Measurements from ENCODE around the gene ANKS1B. TPM values are rescaled to one million over a fixed set of nuclear protein-coding genes. Genes with fewer than 3 reads are reported as not detected.

Gene ANKS1B
- polyA plus RNA-seq, 3 donors, result not detected

- Histone ChIP-seq H3K4me1 (ENCODE audit: control insufficient read depth in 1 of 2, insufficient read depth in 2 of 2, low read length in 2 of 2) (no peaks in the 10 kb centered on the region), H3K4me3 (replicated peaks in 1 of 3; ENCODE audit: low read depth in 2 of 3, low read length in 3 of 3) (no peak overlapping the region), H3K9ac (ENCODE audit: insufficient read depth, low read length, poor library complexity, severe bottlenecking) (no peak overlapping the region), H3K9me3 (replicated peaks in 1 of 2; ENCODE audit: control insufficient read depth in 1 of 2, insufficient read depth in 1 of 2, low read length in 2 of 2) (peaks cover 0 to 2% of the 10 kb centered on the region in 2 donors), H4K20me1 (ENCODE audit: insufficient read depth, low read length) (no peaks in the 10 kb centered on the region), H3K27ac (ENCODE audit: low read depth in 1 of 2, low read length in 2 of 2) (no peak overlapping the region), H3K4me2 (replicated peaks; ENCODE audit: extremely low read depth, low read length, poor library complexity, severe bottlenecking) (no peak overlapping the region), H3K27me3 (ENCODE audit: control insufficient read depth in 2 of 2, insufficient read depth in 2 of 2, low read length in 2 of 2) (no peaks in the 10 kb centered on the region), H3K79me2 (ENCODE audit: insufficient read depth, low read length) (no peaks in the 10 kb centered on the region), H2AFZ (ENCODE audit: insufficient read depth, low read depth, low read length, poor library complexity, severe bottlenecking) (no peak overlapping the region), H3K36me3 (replicated peaks in 1 of 2; ENCODE audit: control insufficient read depth in 1 of 2, insufficient read depth in 2 of 2, low read length in 2 of 2) (no peaks in the 10 kb centered on the region)
- Mint-ChIP-seq H3K9me3 (peaks cover 0 to 7% (median 3%) of the 10 kb centered on the region in 7 donors), H3K4me1 (no peaks in the 10 kb centered on the region), H3K27me3 (ENCODE audit: low read depth in 3 of 3) (no peaks in the 10 kb centered on the region), H3K4me3 (no peak overlapping the region), H3K36me3 (no peaks in the 10 kb centered on the region), H3K27ac (no peak overlapping the region)
- no peak for DNase-seq
- intact Hi-C loops (cut with micrococcal nuclease), result no loop called here
- WGBS (ENCODE audit: insufficient coverage), result 100% methylated on average over 1 of the region's 2 CpGs
- no peak for TF ChIP-seq CTCF (IDR thresholded peaks at IDR 0.05)
These were observed 454.8 kb downstream of the ANKS1B start for GRCh38 chr12:99529966-99530365.

- Histone ChIP-seq H3K4me2 (replicated peaks; ENCODE audit: extremely low read depth, low read length, poor library complexity, severe bottlenecking) (no peak overlapping the region), H3K4me1 (ENCODE audit: control insufficient read depth in 1 of 2, insufficient read depth in 2 of 2, low read length in 2 of 2) (no peaks in the 10 kb centered on the region), H3K36me3 (replicated peaks in 1 of 2; ENCODE audit: control insufficient read depth in 1 of 2, insufficient read depth in 2 of 2, low read length in 2 of 2) (no peaks in the 10 kb centered on the region), H3K9ac (ENCODE audit: insufficient read depth, low read length, poor library complexity, severe bottlenecking) (no peak overlapping the region), H3K27ac (ENCODE audit: low read depth in 1 of 2, low read length in 2 of 2) (no peak overlapping the region), H3K9me3 (replicated peaks in 1 of 2; ENCODE audit: control insufficient read depth in 1 of 2, insufficient read depth in 1 of 2, low read length in 2 of 2) (peaks cover 0 to 4% of the 10 kb centered on the region in 2 donors), H3K79me2 (ENCODE audit: insufficient read depth, low read length) (no peaks in the 10 kb centered on the region), H2AFZ (ENCODE audit: insufficient read depth, low read depth, low read length, poor library complexity, severe bottlenecking) (no peak overlapping the region), H3K27me3 (ENCODE audit: control insufficient read depth in 2 of 2, insufficient read depth in 2 of 2, low read length in 2 of 2) (no peaks in the 10 kb centered on the region), H4K20me1 (ENCODE audit: insufficient read depth, low read length) (no peaks in the 10 kb centered on the region), H3K4me3 (replicated peaks in 1 of 3; ENCODE audit: low read depth in 2 of 3, low read length in 3 of 3) (no peak overlapping the region)
- no peak for TF ChIP-seq CTCF (IDR thresholded peaks at IDR 0.05)
- DNase-seq, result no peak
- H3K36me3 Mint-ChIP-seq, result no peaks in the 10 kb centered on the region
- H3K9me3 Mint-ChIP-seq, result peaks cover 0 to 13% (median 5%) of the 10 kb centered on the region in 7 donors
- no peak overlapping the region for H3K4me3 Mint-ChIP-seq
- no peaks in the 10 kb centered on the region for H3K27me3 Mint-ChIP-seq (ENCODE audit: low read depth in 3 of 3)
- H3K27ac Mint-ChIP-seq, result no peak overlapping the region
- H3K4me1 Mint-ChIP-seq, result no peaks in the 10 kb centered on the region
- intact Hi-C loops (cut with micrococcal nuclease), result no loop called here
These were observed 456.3 kb downstream of the ANKS1B start for GRCh38 chr12:99528478-99528877.

Data from CD14-positive monocyte (primary cell).